PC-3 (cell line): ENCODE measurements around the gene L3MBTL4. TPM values are rescaled to one million over a fixed set of nuclear protein-coding genes. Genes with fewer than 3 reads are reported as not detected.

ENCODE experiments used
- ATAC-seq: fragments of 200-7000 bp; cut with Tn5 transposase; 2 replicates; pipeline ENCODE4 v1.9.1; 2020; ENCODE audit warnings: mild to moderate bottlenecking, moderate library complexity
- BruUV-seq: library from RNA; stranded (reverse); fragments of 400-500 nt; replicated peaks from 2 replicates; lab custom pipeline; 2021; lab: Mats Ljungman, UMichigan
- CTCF ChIA-PET: fragments of 300-600 bp; sonication (Branson Sonifier 250); formaldehyde crosslinking; loops from one replicate; lab custom pipeline; 2022; ENCODE audit warnings: antibody characterized with exemption; lab: Charles Lee
- POLR2A ChIA-PET: fragments of 300-600 bp; sonication (Branson Sonifier 250); formaldehyde crosslinking; loops from one replicate; lab custom pipeline; 2022; ENCODE audit warnings: antibody characterized with exemption; ENCODE audit not compliant: unreplicated experiment; lab: Charles Lee
- DNase-seq: peaks from one replicate; pipeline ENCODE4 v3.0.0-alpha.2; 2015
- H2AFZ ChIP-seq: fragments of 300-600 bp; sonication (generic); 2 replicates; pipeline ENCODE4 v1.6.0; 2016; ENCODE audit warnings: antibody characterized with exemption, low read length
- H3F3A ChIP-seq: fragments of 300-600 bp; sonication (generic); one replicate; pipeline ENCODE4 v1.6.0; 2017; ENCODE audit warnings: antibody characterized with exemption, low read length, control low read depth, mild to moderate bottlenecking; ENCODE audit not compliant: unreplicated experiment
- H3K27ac ChIP-seq: fragments of 300-600 bp; sonication (generic); 2 replicates; pipeline ENCODE4 v1.5.1; 2016; ENCODE audit warnings: mild to moderate bottlenecking, low read length
- H3K27me3 ChIP-seq: fragments of 300-600 bp; sonication (generic); 2 replicates; pipeline ENCODE4 v1.6.1; 2016; ENCODE audit warnings: low read length, mixed read lengths
- H3K36me3 ChIP-seq: fragments of 300-600 bp; sonication (generic); 2 replicates; pipeline ENCODE4 v1.6.1; 2016; ENCODE audit warnings: low read depth, mixed run types, low read length, mixed read lengths
- H3K4me1 ChIP-seq: fragments of 300-600 bp; sonication (generic); 2 replicates; pipeline ENCODE4 v1.5.1; 2016; ENCODE audit warnings: low read length; ENCODE audit not compliant: insufficient read depth
- H3K4me2 ChIP-seq: fragments of 300-600 bp; sonication (generic); 2 replicates; pipeline ENCODE4 v1.6.0; 2016; ENCODE audit warnings: low read length
- H3K4me3 ChIP-seq: fragments of 300-600 bp; sonication (generic); 2 replicates; pipeline ENCODE4 v1.5.1; 2016; ENCODE audit warnings: mild to moderate bottlenecking, low read length, mixed read lengths
- H3K79me2 ChIP-seq: fragments of 300-600 bp; sonication (generic); 2 replicates; pipeline ENCODE4 v1.6.1; 2017; ENCODE audit warnings: low read length, mixed read lengths
- H3K9ac ChIP-seq: fragments of 300-600 bp; sonication (generic); 2 replicates; pipeline ENCODE4 v1.6.0; 2016; ENCODE audit warnings: mild to moderate bottlenecking, low read length
- H3K9me2 ChIP-seq: fragments of 300-600 bp; sonication (generic); replicated peaks from 2 replicates; pipeline ENCODE4 v1.6.1; 2016; ENCODE audit warnings: mixed run types, low read length, mixed read lengths
- H3K9me3 ChIP-seq: fragments of 300-600 bp; sonication (generic); 2 replicates; pipeline ENCODE4 v1.6.1; 2016; ENCODE audit warnings: low read length, mixed read lengths
- H4K20me1 ChIP-seq: fragments of 300-600 bp; sonication (generic); 2 replicates; pipeline ENCODE4 v1.6.1; 2016; ENCODE audit warnings: low read length, mixed read lengths
- CTCF ChIP-seq: fragments of 300-600 bp; sonication (generic); conservative IDR thresholded peaks from 2 replicates; pipeline ENCODE4 v1.5.1; 2017; ENCODE audit warnings: antibody characterized with exemption, low read depth, mild to moderate bottlenecking, low read length
- EZH2 ChIP-seq: fragments of 300-600 bp; sonication (generic); IDR thresholded peaks from one replicate; pipeline ENCODE4 v1.6.1; 2017; ENCODE audit warnings: antibody characterized with exemption, mild to moderate bottlenecking, low read length; ENCODE audit not compliant: unreplicated experiment
- EZH2phosphoT487 ChIP-seq: fragments of 300-600 bp; sonication (generic); IDR thresholded peaks from 2 replicates; pipeline ENCODE4 v1.6.1; 2018; ENCODE audit warnings: mild to moderate bottlenecking, antibody characterized with exemption, low read length, borderline replicate concordance
- intact Hi-C: fragments of 100-400 bp; cut with micrococcal nuclease; formaldehyde crosslinking; loops from 2 replicates; pipeline ENCODE4 v1.9.0; 2023
- total RNA-seq: library from RNA; depleted of rRNA; stranded (reverse); fragments of >200 nt; gene quantifications from 2 replicates; pipeline ENCODE4 v1.2.3, GENCODE V29; 2014

L3MBTL4 gene
- total RNA-seq, 1 experiment from 2014 or later, result 0.47 TPM

- ATAC-seq (no peak), DNase-seq (peak; percentile 7)
- ChIA-PET POLR2A (no interaction called here), CTCF (no interaction called here)
- Histone ChIP-seq H3K4me3 (no peak overlapping the region), H2AFZ (no peak overlapping the region), H3F3A (no peaks in the 10 kb centered on the region), H3K27ac (no peak overlapping the region), H3K9me2 (no peaks in the 10 kb centered on the region), H3K9me3 (no peaks in the 10 kb centered on the region), H3K27me3 (no peaks in the 10 kb centered on the region), H3K79me2 (no peaks in the 10 kb centered on the region), H3K4me2 (no peak overlapping the region), H3K9ac (no peak overlapping the region), H3K4me1 (peaks cover 6% of the 10 kb centered on the region), H3K36me3 (no peaks in the 10 kb centered on the region), H4K20me1 (no peaks in the 10 kb centered on the region)
- no TSS peak for BruUV-seq
- intact Hi-C loops, result no loop called here
- TF ChIP-seq EZH2, result no peak
- TF ChIP-seq EZH2phosphoT487, result no peak
- no peak for TF ChIP-seq CTCF
These were observed 293.9 kb downstream of the L3MBTL4 start for GRCh38 chr18:6120820-6121279.

GRCh38 chr18:6119761-6120160 is 294.9 kb downstream of the L3MBTL4 start:
- TF ChIP-seq EZH2phosphoT487 (no peak), CTCF (no peak), EZH2 (no peak)
- Histone ChIP-seq H3K4me2 (no peak overlapping the region), H3F3A (no peaks in the 10 kb centered on the region), H4K20me1 (no peaks in the 10 kb centered on the region), H3K4me3 (no peak overlapping the region), H3K9me2 (no peaks in the 10 kb centered on the region), H3K4me1 (peaks cover 6% of the 10 kb centered on the region), H3K36me3 (no peaks in the 10 kb centered on the region), H3K9ac (no peak overlapping the region), H2AFZ (no peak overlapping the region), H3K9me3 (no peaks in the 10 kb centered on the region), H3K79me2 (no peaks in the 10 kb centered on the region), H3K27ac (no peak overlapping the region), H3K27me3 (no peaks in the 10 kb centered on the region)
- POLR2A ChIA-PET, result interaction anchor here (0.5 kb wide), 1 partner anchor 50 kb away, joined by 5 read pairs; no protein-coding TSS in a partner anchor
- intact Hi-C loops, result no loop called here
- CTCF ChIA-PET, result no interaction called here
- no TSS peak for BruUV-seq
- ATAC-seq (no peak), DNase-seq (no peak)

GRCh38 chr18:6118080-6118479 is 296.6 kb downstream of the L3MBTL4 start:
- no peaks in the 10 kb centered on the region for H3K9me3 ChIP-seq
- ChIA-PET CTCF (interaction anchor here (0.6 to 0.7 kb wide), 2 partner anchors 94 to 250 kb away, joined by 3 to 4 read pairs; no protein-coding TSS in a partner anchor), POLR2A (interaction anchor here (0.6 kb wide), 1 partner anchor 492 kb away, joined by 4 read pairs; no protein-coding TSS in a partner anchor)

More at GRCh38 chr18:6118080-6118479, 296.6 kb downstream of the L3MBTL4 start:
- H3K9me2 ChIP-seq, result no peaks in the 10 kb centered on the region
- no peak overlapping the region for H3K4me2 ChIP-seq
- ATAC-seq (peak; percentile 84), DNase-seq (peak; percentile 53)
- no peaks in the 10 kb centered on the region for H3F3A ChIP-seq
- H3K4me1 ChIP-seq, result peaks cover 6% of the 10 kb centered on the region
- H3K4me3 ChIP-seq, result no peak overlapping the region
- H3K27me3 ChIP-seq, result no peaks in the 10 kb centered on the region
- BruUV-seq, result no TSS peak
- no peak overlapping the region for H3K27ac ChIP-seq
- no peak overlapping the region for H2AFZ ChIP-seq
- intact Hi-C loops, result no loop called here
- no peaks in the 10 kb centered on the region for H4K20me1 ChIP-seq
- no peaks in the 10 kb centered on the region for H3K36me3 ChIP-seq
- H3K9ac ChIP-seq, result no peak overlapping the region
- no peaks in the 10 kb centered on the region for H3K79me2 ChIP-seq
- TF ChIP-seq EZH2 (no peak), CTCF (no peak), EZH2phosphoT487 (no peak)
